HepG2 (cell line): ENCODE results near the gene SLC35B2. TPM values are rescaled to one million over a fixed set of nuclear protein-coding genes. Genes with fewer than 3 reads are reported as not detected.
A peak's percentile ranks its signal among the peaks of the same experiment; 100 is the strongest.

Experiments used
- DRAP1 ChIP-seq: IDR thresholded peaks from 2 replicates; pipeline ENCODE4 v1.6.1; 2016; ENCODE audit warnings: missing genetic modification reagents, missing compliant biosample characterization
- ELK4 ChIP-seq: sonication (generic); formaldehyde crosslinking; IDR thresholded peaks from 2 replicates; pipeline ENCODE4 v1.9.0; 2021; ENCODE audit warnings: missing genetic modification reagents, borderline replicate concordance
- ETS1 ChIP-seq: sonication (generic); formaldehyde crosslinking; IDR thresholded peaks from 2 replicates; pipeline ENCODE4 v1.4.0; 2020; ENCODE audit warnings: missing genetic modification reagents
- FOXC1 ChIP-seq: sonication (generic); formaldehyde crosslinking; IDR thresholded peaks from 2 replicates; pipeline ENCODE4 v1.8.0; 2022; ENCODE audit warnings: mild to moderate bottlenecking, missing genetic modification reagents, borderline replicate concordance
- HMG20B ChIP-seq: conservative IDR thresholded peaks from 2 replicates; pipeline ENCODE4 v1.6.1; 2016; ENCODE audit warnings: missing genetic modification reagents, missing compliant biosample characterization
- HMGXB3 ChIP-seq: sonication (generic); formaldehyde crosslinking; IDR thresholded peaks from 2 replicates; pipeline ENCODE4 v1.4.0; 2020; ENCODE audit warnings: missing genetic modification reagents, borderline replicate concordance
- MXD4 ChIP-seq: IDR thresholded peaks from 2 replicates; pipeline ENCODE4 v1.6.1; 2016; ENCODE audit warnings: mild to moderate bottlenecking, missing biosample characterization, missing genetic modification reagents
- NR0B2 ChIP-seq: sonication (generic); formaldehyde crosslinking; IDR thresholded peaks from 2 replicates; pipeline ENCODE4 v1.4.0; 2020; ENCODE audit warnings: mild to moderate bottlenecking, missing genetic modification reagents
- SMC3 ChIP-seq: IDR thresholded peaks from 2 replicates; pipeline ENCODE4 v1.6.1; 2011; ENCODE audit warnings: low read length, improper control_type of control experiment
- TFDP2 ChIP-seq: sonication (generic); formaldehyde crosslinking; IDR thresholded peaks from 2 replicates; pipeline ENCODE4 v1.4.0; 2020; ENCODE audit warnings: missing genetic modification reagents
- ZBTB1 ChIP-seq: sonication (generic); formaldehyde crosslinking; IDR thresholded peaks from 2 replicates; pipeline ENCODE4 v1.4.0; 2020; ENCODE audit warnings: missing genetic modification reagents, borderline replicate concordance
- ZBTB39 ChIP-seq: sonication (generic); formaldehyde crosslinking; IDR thresholded peaks from 2 replicates; pipeline ENCODE4 v1.5.0; 2020; ENCODE audit warnings: missing genetic modification reagents
- ZNF274 ChIP-seq: sonication (generic); formaldehyde crosslinking; IDR thresholded peaks from 2 replicates; pipeline ENCODE4 v1.5.1; 2020; ENCODE audit warnings: mild to moderate bottlenecking, missing genetic modification reagents
- ZNF512 ChIP-seq: sonication (generic); formaldehyde crosslinking; IDR thresholded peaks from 2 replicates; pipeline ENCODE4 v1.4.0; 2020; ENCODE audit warnings: mild to moderate bottlenecking, missing genetic modification reagents
- ZSCAN25 ChIP-seq: sonication (generic); formaldehyde crosslinking; IDR thresholded peaks from 2 replicates; pipeline ENCODE4 v1.8.0; 2022; ENCODE audit warnings: mild to moderate bottlenecking, missing genetic modification reagents
- polyA plus RNA-seq, 8 experiments: library from polyadenylated mRNA; depleted of rRNA in 3 of 8; stranded (reverse) in 7 of 8; unstranded in 1 of 8; fragments of >200 nt; fragmentation: Illumina TruSeq in 4 of 8; extraction: Trizol in 4 of 8; gene quantifications; 2 replicates each; pipeline versions ENCODE4 v1.2.1 to v1.2.3, GENCODE V29; 2011 to 2016; ENCODE audit warnings: low read depth in 4 of 8, missing spikeins in 1 of 8, mixed read lengths in 1 of 8; ENCODE audit not compliant: insufficient read depth in 1 of 8
- total RNA-seq, 5 experiments: library from RNA; depleted of rRNA; stranded (reverse); fragments of >200 nt; fragmentation: Illumina TruSeq; extraction: Trizol; gene quantifications; 2 replicates each; pipeline ENCODE4 v1.2.3, GENCODE V29; 2016; ENCODE audit warnings: low read depth in 1 of 5

SLC35B2 gene
- total and polyA plus RNA-seq, 2 of the 13 experiments (the other 11 are each of a cell fraction or from before 2014, with no cell fraction given) = 61.1 to 148 TPM

- TF ChIP-seq ZBTB1 (CRISPR knock-in tag) (no peak), NR0B2 (CRISPR knock-in tag) (no peak), FOXC1 (CRISPR knock-in tag) (peak; percentile 10; the same call in 1 of the 2 replicates), DRAP1 (CRISPR knock-in tag) (peak; percentile 64; the same call in 1 of the 2 replicates), ZBTB39 (CRISPR knock-in tag) (no peak), ELK4 (CRISPR knock-in tag) (no peak), MXD4 (CRISPR knock-in tag) (peak; percentile 74; the same call in 1 of the 2 replicates), ZNF274 (CRISPR knock-in tag) (no peak), TFDP2 (no peak), HMG20B (CRISPR knock-in tag) (no peak), HMGXB3 (CRISPR knock-in tag) (no peak), ZSCAN25 (CRISPR knock-in tag) (no peak), SMC3 (no peak), ETS1 (no peak), ZNF512 (CRISPR knock-in tag) (no peak)
These were observed 20.1 kb downstream of the SLC35B2 start (continued) for GRCh38 chr6:44237021-44237812.
